ENCODE data around the gene VTI1A. TPM values are rescaled to one million over a fixed set of nuclear protein-coding genes. Genes with fewer than 3 reads are reported as not detected.

The VTI1A gene
- total and polyA plus RNA-seq, 2 of the 4 experiments (the other 2 are of a cell fraction) = 9.7 to 24.9 TPM

GRCh38 chr10:112441520-112441919 lies 5.5 kb upstream of the VTI1A start:
- no CpG with 5 or more reads among the region's 1 CpG for WGBS, 2 experiments (ENCODE audit: extremely low coverage in 2 of 2, insufficient read length in 1 of 2)
- TF ChIP-seq MAZ (IDR thresholded peaks at IDR 0.05; ENCODE audit: borderline replicate concordance, low read depth, low read length) = no peak
- TF ChIP-seq, protein P1, sequence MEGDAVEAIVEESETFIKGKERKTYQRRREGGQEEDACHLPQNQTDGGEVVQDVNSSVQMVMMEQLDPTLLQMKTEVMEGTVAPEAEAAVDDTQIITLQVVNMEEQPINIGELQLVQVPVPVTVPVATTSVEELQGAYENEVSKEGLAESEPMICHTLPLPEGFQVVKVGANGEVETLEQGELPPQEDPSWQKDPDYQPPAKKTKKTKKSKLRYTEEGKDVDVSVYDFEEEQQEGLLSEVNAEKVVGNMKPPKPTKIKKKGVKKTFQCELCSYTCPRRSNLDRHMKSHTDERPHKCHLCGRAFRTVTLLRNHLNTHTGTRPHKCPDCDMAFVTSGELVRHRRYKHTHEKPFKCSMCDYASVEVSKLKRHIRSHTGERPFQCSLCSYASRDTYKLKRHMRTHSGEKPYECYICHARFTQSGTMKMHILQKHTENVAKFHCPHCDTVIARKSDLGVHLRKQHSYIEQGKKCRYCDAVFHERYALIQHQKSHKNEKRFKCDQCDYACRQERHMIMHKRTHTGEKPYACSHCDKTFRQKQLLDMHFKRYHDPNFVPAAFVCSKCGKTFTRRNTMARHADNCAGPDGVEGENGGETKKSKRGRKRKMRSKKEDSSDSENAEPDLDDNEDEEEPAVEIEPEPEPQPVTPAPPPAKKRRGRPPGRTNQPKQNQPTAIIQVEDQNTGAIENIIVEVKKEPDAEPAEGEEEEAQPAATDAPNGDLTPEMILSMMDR (conservative IDR thresholded peaks at IDR 0.05; ENCODE audit: low read depth, low read length) = no peak

More at GRCh38 chr10:112441520-112441919, 5.5 kb upstream of the VTI1A start:
- no peak overlapping the region for H2BK20ac ChIP-seq (ENCODE audit: low read depth, low read length)
- peaks cover 13% of the 10 kb centered on the region for H3K36me3 ChIP-seq (ENCODE audit: control insufficient read depth, insufficient read depth, low read length)
- no peak overlapping the region for H4K91ac ChIP-seq (ENCODE audit: insufficient read depth, low read depth, low read length)
- no peak overlapping the region for H3K23ac ChIP-seq (ENCODE audit: low read depth, low read length)
- H2AK9ac ChIP-seq (replicated peaks; ENCODE audit: low read depth, low read length, poor library complexity) = no peak overlapping the region
- no peak overlapping the region for H4K5ac ChIP-seq (ENCODE audit: low read depth, low read length)
- H3K56ac ChIP-seq (ENCODE audit: extremely low read depth, insufficient read depth, low read length) = no peak overlapping the region
- ChIA-PET POLR2A (ENCODE audit: unreplicated experiment) (no interaction called here), CTCF (no interaction called here)
- no peaks in the 10 kb centered on the region for H3K4me1 ChIP-seq (ENCODE audit: control insufficient read depth, insufficient read depth, low read length)
- H3K14ac ChIP-seq (replicated peaks; ENCODE audit: low read depth, low read length) = no peak overlapping the region
- no peak overlapping the region for H3K4ac ChIP-seq (ENCODE audit: low read depth, low read length)
- intact Hi-C loops (cut with micrococcal nuclease) (no loop called here), in situ Hi-C loops (cut with MboI; ENCODE audit: low sequenced_read_pairs) (loop anchor here (10.0 kb wide), 1 partner anchor 257 kb away; the partner anchor contains the start of gene GPAM), dilution Hi-C loops (cut with HindIII; ENCODE audit: low sequenced_read_pairs, unreplicated experiment) (no loop called here)
- no peaks in the 10 kb centered on the region for H4K20me1 ChIP-seq (ENCODE audit: insufficient read depth, low read length)
- H2AFZ ChIP-seq (replicated peaks; ENCODE audit: low read length, poor library complexity) = no peak overlapping the region
- H2BK5ac ChIP-seq (ENCODE audit: low read depth, low read length, poor library complexity, severe bottlenecking) = no peak overlapping the region
- DNase-seq (no peak), ATAC-seq (ENCODE audit: low read depth) (no peak)
- H3K27ac ChIP-seq (ENCODE audit: insufficient read depth, low read length) = no peak overlapping the region
- H3K4me3 ChIP-seq (ENCODE audit: insufficient read depth, low read depth, low read length) = no peak overlapping the region
- no peak overlapping the region for H2BK120ac ChIP-seq (ENCODE audit: low read depth, low read length)
- H2AK5ac ChIP-seq (ENCODE audit: low read depth, low read length) = no peak overlapping the region
- no peaks in the 10 kb centered on the region for H3K9me1 ChIP-seq (ENCODE audit: insufficient read depth, low read length)
- no peak overlapping the region for H4K8ac ChIP-seq (ENCODE audit: low read depth in 2 of 2, low read length in 2 of 2)
- H3K4me2 ChIP-seq (ENCODE audit: low read depth, low read length) = no peak overlapping the region
- no peak overlapping the region for H2BK15ac ChIP-seq (ENCODE audit: low read depth, low read length)
- BruUV-seq (replicated peaks) = no TSS peak
- H3K79me1 ChIP-seq (ENCODE audit: low read depth in 1 of 2, low read length in 2 of 2) = peaks cover 15 to 16% of the 10 kb centered on the region in 2 experiments
- no peaks in the 10 kb centered on the region for H3K27me3 ChIP-seq (ENCODE audit: control insufficient read depth, insufficient read depth, low read length)
- H3K18ac ChIP-seq (ENCODE audit: low read depth, low read length) = no peak overlapping the region
- H3K9ac ChIP-seq (ENCODE audit: low read depth, low read length) = no peak overlapping the region
- no peaks in the 10 kb centered on the region for H3K9me3 ChIP-seq (ENCODE audit: control insufficient read depth, insufficient read depth, low read length)

Measured in IMR-90 (cell line).